Measurements from ENCODE around the gene SORCS2.

DNA sequence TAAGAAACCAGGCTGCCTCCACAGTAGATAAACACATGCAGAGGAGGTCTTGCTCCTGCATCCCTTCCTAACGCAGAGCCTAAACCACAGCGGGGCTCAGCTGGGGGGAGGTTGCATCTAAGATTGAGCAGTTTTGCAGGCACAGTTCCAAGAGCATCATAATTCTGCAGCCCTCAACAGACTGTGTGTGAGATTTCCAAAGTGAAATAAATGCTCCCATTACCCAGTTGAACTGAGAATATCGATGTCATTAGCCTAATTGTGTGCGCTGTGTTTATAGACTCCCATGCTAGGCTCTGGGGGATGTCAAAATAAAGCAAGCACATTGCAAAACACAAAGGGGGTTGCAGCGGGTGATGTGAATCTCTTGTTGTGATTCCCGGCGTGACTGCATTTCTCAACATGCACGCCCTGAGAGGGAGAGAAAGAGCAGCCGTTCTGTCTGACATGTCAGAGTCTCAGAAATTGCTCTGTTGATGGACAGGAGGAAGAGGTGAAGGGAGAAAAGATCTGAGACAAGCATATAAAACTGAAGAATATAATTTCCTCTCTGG lies 392.3 kb downstream of the SORCS2 start:
- TF ChIP-seq, protein P1, sequence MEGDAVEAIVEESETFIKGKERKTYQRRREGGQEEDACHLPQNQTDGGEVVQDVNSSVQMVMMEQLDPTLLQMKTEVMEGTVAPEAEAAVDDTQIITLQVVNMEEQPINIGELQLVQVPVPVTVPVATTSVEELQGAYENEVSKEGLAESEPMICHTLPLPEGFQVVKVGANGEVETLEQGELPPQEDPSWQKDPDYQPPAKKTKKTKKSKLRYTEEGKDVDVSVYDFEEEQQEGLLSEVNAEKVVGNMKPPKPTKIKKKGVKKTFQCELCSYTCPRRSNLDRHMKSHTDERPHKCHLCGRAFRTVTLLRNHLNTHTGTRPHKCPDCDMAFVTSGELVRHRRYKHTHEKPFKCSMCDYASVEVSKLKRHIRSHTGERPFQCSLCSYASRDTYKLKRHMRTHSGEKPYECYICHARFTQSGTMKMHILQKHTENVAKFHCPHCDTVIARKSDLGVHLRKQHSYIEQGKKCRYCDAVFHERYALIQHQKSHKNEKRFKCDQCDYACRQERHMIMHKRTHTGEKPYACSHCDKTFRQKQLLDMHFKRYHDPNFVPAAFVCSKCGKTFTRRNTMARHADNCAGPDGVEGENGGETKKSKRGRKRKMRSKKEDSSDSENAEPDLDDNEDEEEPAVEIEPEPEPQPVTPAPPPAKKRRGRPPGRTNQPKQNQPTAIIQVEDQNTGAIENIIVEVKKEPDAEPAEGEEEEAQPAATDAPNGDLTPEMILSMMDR (IDR thresholded peaks at IDR 0.05): no peak
- no peak for TF ChIP-seq POLR2A (IDR thresholded peaks at IDR 0.05)
